Measurements from ENCODE around the gene ZBTB21. TPM values are rescaled to one million over a fixed set of nuclear protein-coding genes. Genes with fewer than 3 reads are reported as not detected.

The ZBTB21 gene
- total and polyA plus RNA-seq, 8 donors: 1.9 to 18.7 (median 4.8) TPM

DNA sequence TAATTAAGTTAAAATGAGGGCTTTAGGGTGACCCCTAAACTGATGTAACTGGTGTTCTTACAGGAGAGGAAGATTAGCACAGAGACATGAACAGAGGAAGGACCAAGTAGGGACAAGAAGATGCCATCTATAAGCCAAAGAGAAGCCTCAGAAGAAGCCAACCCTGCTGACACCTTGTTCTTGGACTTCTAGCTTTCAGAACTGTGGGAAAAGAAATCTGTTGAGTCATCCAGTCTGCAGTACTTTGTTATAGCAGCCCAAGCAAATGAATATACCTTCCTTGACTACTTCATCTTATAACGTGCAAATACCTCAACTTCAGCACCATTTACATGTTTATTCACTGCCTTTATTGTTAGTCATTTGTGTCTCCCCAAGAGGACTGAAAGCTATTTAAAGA lies 3.4 kb downstream of the ZBTB21 start:
- no peaks in the 10 kb centered on the region for H3K9me3 ChIP-seq
- no peak overlapping the region for H3K27ac ChIP-seq
- no peak for DNase-seq
- TF ChIP-seq POLR2A (IDR thresholded peaks at IDR 0.05): no peak
- peaks cover 0 to 10% (median 9%) of the 10 kb centered on the region in 4 donors for H3K36me3 ChIP-seq
- intact Hi-C loops (cut with DNase I; ENCODE audit: low total_unique reads): loop anchor here (5.0 kb wide), 1 partner anchor 101 kb away; no protein-coding TSS in a partner anchor
- 75 to 97% (median 91%) methylated on average over 1 of the region's 1 CpG for WGBS, 5 donors
- no peaks in the 10 kb centered on the region for H3K27me3 ChIP-seq
- H3K4me1 ChIP-seq: peaks cover 5 to 22% (median 14%) of the 10 kb centered on the region in 4 donors
- no peak overlapping the region for H3K4me3 ChIP-seq

- 82 to 91% (median 89%) methylated on average over 5 of the region's 5 CpGs for WGBS, 5 donors
Measured at GRCh38 chr21:42004406-42005199, 5.6 kb downstream of the ZBTB21 start.

GRCh38 chr21:42003051-42003461 lies 7.1 kb downstream of the ZBTB21 start:
- no peak overlapping the region for H3K27ac ChIP-seq
- WGBS, 5 donors: 80 to 89% (median 83%) methylated on average over 4 of the region's 4 CpGs
- no peak overlapping the region for H3K4me3 ChIP-seq
- H3K27me3 ChIP-seq: no peaks in the 10 kb centered on the region
- DNase-seq: no peak
- intact Hi-C loops (cut with DNase I; ENCODE audit: low total_unique reads): no loop called here
- peaks cover 0 to 7% (median 1%) of the 10 kb centered on the region in 4 donors for H3K4me1 ChIP-seq
- TF ChIP-seq EP300 (IDR thresholded peaks at IDR 0.05) (no peak), POLR2A (IDR thresholded peaks at IDR 0.05) (no peak), POLR2AphosphoS5 (IDR thresholded peaks at IDR 0.05) (no peak)
- TF ChIP-seq, protein P1, sequence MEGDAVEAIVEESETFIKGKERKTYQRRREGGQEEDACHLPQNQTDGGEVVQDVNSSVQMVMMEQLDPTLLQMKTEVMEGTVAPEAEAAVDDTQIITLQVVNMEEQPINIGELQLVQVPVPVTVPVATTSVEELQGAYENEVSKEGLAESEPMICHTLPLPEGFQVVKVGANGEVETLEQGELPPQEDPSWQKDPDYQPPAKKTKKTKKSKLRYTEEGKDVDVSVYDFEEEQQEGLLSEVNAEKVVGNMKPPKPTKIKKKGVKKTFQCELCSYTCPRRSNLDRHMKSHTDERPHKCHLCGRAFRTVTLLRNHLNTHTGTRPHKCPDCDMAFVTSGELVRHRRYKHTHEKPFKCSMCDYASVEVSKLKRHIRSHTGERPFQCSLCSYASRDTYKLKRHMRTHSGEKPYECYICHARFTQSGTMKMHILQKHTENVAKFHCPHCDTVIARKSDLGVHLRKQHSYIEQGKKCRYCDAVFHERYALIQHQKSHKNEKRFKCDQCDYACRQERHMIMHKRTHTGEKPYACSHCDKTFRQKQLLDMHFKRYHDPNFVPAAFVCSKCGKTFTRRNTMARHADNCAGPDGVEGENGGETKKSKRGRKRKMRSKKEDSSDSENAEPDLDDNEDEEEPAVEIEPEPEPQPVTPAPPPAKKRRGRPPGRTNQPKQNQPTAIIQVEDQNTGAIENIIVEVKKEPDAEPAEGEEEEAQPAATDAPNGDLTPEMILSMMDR (IDR thresholded peaks at IDR 0.05): no peak
- H3K9me3 ChIP-seq: no peaks in the 10 kb centered on the region
- peaks cover 0 to 29% (median 20%) of the 10 kb centered on the region in 4 donors for H3K36me3 ChIP-seq

More at GRCh38 chr21:42004406-42005199, 5.6 kb downstream of the ZBTB21 start:
- H3K4me1 ChIP-seq: peaks cover 5 to 16% (median 8%) of the 10 kb centered on the region in 4 donors
- H3K36me3 ChIP-seq: peaks cover 0 to 29% (median 20%) of the 10 kb centered on the region in 4 donors
- no peak overlapping the region for H3K27ac ChIP-seq
- intact Hi-C loops (cut with DNase I; ENCODE audit: low total_unique reads): loop anchor here (5.0 kb wide), 1 partner anchor 103 kb away; no protein-coding TSS in a partner anchor
- no peaks in the 10 kb centered on the region for H3K27me3 ChIP-seq
- no peak overlapping the region for H3K4me3 ChIP-seq
- TF ChIP-seq POLR2A (IDR thresholded peaks at IDR 0.05) (no peak), POLR2AphosphoS5 (IDR thresholded peaks at IDR 0.05) (no peak), EP300 (IDR thresholded peaks at IDR 0.05) (no peak)
- TF ChIP-seq, protein P1 (IDR thresholded peaks at IDR 0.05): no peak
- no peaks in the 10 kb centered on the region for H3K9me3 ChIP-seq
- DNase-seq: no peak

DNA sequence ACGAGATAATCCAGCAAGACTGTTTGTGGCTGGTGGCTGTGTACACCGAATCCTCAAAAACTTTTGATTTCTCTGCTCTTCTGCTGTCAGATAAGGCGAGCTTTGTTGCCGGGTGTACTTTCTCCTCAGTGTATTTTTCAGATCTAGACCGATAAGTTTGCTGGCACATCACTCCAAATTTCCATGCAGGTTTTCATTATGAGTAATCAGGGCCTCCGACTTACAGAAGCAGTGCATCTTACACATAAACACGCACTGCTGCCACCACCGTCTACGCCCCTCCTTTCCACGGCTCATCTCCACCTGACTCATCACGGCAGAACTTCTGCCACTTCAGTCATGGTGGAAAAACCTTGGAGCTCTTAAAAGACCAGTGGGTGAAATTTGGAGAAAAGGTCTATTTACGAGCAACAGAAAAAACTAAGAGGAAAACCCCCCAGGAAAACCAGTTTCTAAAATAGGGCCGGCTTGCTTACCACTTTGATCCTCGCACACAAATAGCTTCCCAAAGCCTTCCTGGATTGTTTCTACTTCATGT lies 7.7 kb downstream of the ZBTB21 start:
- Histone ChIP-seq H3K4me1 (peaks cover 0 to 7% (median 0%) of the 10 kb centered on the region in 4 donors), H3K36me3 (peaks cover 0 to 29% (median 20%) of the 10 kb centered on the region in 4 donors), H3K4me3 (no peak overlapping the region), H3K9me3 (no peaks in the 10 kb centered on the region), H3K27me3 (no peaks in the 10 kb centered on the region), H3K27ac (no peak overlapping the region)
- intact Hi-C loops (cut with DNase I; ENCODE audit: low total_unique reads): no loop called here
- DNase-seq: no peak
- 67 to 72% (median 68%) methylated on average over 14 of the region's 14 CpGs for WGBS, 5 donors
- TF ChIP-seq, protein P1 (IDR thresholded peaks at IDR 0.05): no peak
- TF ChIP-seq EP300 (IDR thresholded peaks at IDR 0.05) (no peak), POLR2AphosphoS5 (IDR thresholded peaks at IDR 0.05) (no peak), POLR2A (IDR thresholded peaks at IDR 0.05) (no peak)

All from stomach (tissue), 9 donors.